ENCODE measurements around the gene ISLR.

- no peak for TF ChIP-seq TCF7 (IDR thresholded peaks at IDR 0.05; ENCODE audit: borderline replicate concordance)
- no peak for TF ChIP-seq CTCF (IDR thresholded peaks at IDR 0.05 in 2 of 3, conservative IDR thresholded peaks at IDR 0.05 in 1 of 3; ENCODE audit: insufficient read depth in 2 of 3, low read depth in 1 of 3, low read length in 3 of 3)
- no peak for TF ChIP-seq KAT2B (IDR thresholded peaks at IDR 0.05; ENCODE audit: low read depth, low read length)
- TF ChIP-seq CEBPB (tag; IDR thresholded peaks at IDR 0.05), result no peak
- TF ChIP-seq ZSCAN29 (IDR thresholded peaks at IDR 0.05), result no peak
- TF ChIP-seq ARID3B (CRISPR knock-in tag; IDR thresholded peaks at IDR 0.05; ENCODE audit: borderline replicate concordance), result no peak
- TF ChIP-seq ZNF655 (CRISPR knock-in tag; IDR thresholded peaks at IDR 0.05), result no peak
Observed at GRCh38 chr15:74193299-74193718, 19.8 kb downstream of the ISLR start.
